AG20443 (cell line): ENCODE measurements around the gene GABRB1.

Experiments used
- DNase-seq: peaks from one replicate; pipeline ENCODE4 v3.0.0; 2012; ENCODE audit warnings: low spot score, mixed read lengths

GABRB1 gene

DNA sequence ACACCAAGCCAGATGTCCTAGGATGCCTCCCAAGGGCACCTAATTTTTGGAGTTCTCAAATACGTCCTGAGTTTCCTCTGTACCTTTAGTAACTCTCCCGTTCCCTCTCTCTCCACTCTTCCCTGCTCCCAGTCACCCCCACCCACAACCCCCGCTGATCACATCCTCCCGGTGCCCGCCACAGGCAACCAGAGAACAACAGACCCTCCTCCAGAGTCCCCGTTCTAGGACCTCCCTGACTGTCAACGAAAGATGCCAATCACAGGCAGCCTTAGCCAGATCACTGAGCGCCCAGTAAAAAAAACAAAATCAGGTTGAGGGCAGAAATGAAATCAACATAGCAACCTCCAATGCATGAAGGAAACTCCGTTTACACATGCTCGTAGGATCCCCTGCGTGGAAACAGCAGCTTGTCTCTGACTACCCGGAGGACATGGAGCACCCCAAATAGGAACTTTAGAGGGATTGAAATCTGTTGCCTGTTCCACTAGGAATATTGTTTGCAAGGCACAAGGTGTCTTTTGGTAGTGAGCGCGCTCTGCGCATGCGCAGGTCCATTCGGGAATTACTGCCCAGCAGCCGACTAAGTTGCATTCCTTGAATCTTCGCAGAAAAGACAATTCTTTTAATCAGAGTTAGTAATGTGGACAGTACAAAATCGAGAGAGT lies at the start of gene GABRB1:
Gene GABRB1, plus strand, starts transcription at position 557 of the 668 bp plus-strand sequence.
- DNase-seq: peak; percentile 56

DNA sequence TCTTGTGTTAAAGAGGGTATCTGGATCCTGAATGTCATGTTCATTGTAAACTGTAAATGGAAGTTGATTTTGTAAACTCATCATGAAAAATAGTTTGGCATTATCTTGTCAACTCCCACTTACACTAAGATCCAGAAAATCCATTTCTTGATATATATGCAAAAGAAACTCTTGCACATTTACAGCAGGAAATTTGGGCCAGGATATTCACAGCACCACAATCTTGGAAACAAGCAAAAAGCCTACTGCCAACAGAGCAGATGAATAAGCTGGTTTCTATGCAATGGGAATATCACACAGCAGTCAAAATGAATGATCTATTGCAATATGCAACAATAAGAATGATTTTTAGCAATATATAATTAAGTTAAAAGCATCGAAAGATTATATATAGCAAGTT lies 46.6 kb upstream of the GABRB1 start:
- no peak for DNase-seq

DNA sequence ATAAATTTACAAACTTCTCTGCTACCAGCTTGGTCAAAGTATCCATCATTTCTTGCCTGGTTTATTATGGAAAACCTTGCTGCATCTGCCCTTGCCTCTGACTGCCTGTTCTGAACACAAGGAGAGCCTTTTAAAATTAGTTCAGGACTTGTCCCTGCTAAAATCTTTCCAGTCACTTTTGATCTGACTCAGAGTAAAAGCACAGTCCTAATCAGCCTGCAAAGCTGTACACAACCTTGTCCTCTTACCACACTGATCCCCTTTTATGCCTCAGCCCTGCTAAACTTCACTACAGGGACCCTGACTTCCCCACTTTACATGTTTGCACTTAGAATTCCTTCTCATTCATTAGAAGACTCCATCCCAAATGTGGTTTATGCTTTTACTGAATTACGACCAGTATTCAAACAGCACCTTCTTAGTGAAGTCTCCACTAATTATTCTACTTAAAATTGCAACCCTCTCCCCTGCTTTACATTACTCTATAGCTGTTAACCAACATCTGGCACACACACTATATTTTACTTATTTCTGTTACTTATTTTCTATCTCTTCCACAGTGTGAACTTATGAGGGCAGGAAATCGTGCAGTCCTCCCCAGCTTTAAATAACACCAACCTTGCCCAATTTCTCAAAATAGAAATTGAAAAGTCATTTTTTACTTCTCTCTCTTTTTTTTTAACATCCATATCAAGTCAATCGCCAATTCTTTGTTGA lies 44.3 kb upstream of the GABRB1 start:
- no peak for DNase-seq

DNA sequence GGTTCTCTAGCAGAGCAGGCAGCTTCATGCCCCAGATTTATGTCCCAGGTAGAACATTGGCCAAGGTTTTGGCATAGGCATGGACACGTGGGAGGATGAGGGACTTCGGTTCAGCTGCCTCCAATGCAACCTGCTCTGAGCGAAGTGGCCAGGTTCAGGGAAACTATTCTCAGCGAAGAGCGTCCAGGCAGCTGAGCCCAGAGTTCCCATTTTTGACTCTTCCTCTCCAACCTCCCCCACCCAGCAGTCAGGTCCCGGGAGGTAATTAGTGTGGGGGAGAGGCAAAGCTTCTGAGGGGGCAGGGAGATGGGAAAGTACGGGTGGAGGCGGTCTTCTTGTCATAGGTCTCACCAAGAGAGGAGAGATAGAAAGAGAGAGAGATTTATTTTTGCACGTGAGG lies 39.0 kb upstream of the GABRB1 start:
- DNase-seq: no peak

DNA sequence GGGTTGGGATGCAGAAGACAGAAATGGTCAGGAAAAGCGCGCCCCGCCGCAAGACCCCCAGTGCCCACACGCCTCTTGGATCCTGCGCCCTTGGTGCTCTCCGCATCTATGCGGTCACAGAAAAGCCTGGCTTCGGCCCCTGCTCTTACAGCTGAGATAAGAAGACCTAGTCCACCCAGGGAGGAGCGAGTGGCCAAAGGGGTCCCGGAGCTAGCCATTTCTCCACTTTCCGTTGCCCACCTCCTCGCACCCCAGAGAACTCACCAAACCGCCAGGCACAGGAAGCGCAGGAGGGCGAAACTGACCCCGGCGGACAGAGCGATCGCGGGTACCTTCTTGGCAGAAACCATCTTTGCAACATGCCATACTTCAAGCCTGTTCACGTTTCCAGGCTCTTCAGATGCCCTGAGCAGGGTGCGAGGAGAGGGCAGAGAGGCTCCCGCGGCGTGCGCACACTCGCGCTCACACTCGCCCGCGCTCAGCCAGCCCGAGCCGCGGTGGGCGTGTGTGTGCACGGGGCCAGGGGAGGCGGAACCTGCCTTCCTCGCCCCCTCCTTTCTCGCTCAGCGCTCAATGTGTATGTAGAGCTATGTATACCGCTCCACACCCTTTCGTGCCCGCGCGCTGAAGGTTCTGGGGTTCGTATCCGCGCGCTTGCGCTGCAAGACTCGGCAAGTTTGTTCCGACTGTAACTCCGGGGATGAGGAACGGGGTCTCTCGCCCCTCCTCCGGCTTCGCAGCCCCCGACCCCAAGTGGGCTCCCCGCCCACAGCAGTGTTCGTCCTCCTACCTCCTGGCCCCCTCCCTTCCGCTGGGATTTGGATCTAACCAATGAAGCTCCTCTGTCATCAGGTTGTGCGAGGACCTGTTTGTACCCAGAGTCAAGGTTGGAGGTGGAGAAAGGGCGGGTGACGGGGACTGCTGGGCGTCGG lies 38.0 kb upstream of the GABRB1 start, which contains the start of gene GABRA4:
Gene GABRA4, minus strand, starts transcription at position 507 of the 932 bp plus-strand sequence. Its CDS starts 157 bp downstream, at position 350.
- DNase-seq: no peak

DNA sequence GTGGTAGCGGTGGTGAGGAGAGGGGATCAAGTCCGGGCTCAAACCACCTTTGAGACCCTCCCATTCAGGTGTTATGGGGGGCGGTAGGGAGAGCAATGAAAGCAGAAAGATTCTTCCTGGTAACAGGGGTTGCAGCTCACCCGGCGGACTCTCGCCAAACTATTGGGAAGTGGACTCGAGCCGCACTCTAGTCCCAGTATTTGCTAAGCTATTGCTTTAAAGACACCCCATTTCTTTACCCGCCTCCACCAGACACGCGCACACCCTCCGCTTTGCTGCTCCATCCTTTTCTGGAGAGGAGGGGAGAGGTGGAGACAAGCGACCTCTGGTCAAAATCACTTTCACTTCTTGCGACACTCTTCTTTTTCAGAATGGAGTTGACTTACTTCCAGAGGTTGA lies 37.4 kb upstream of the GABRB1 start:
- DNase-seq: no peak

DNA sequence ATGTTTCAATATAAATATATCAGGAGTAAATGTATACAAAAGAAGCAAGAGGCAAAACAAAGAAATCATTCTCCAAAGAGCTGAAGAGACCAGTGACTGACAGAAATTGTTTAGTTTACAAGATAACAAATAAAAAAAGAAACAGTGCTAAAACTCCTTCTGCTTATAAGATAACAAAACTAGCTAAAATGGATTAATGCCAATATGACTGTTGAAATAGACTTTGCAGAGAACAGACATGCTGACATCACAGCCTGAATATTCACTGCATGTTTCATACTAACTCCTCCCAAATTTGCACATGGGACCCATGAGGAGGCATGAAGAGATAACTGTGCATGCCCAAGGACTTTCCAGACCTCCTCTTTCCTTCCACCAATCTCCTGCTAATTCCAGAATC lies 31.8 kb upstream of the GABRB1 start:
- DNase-seq: no peak

DNA sequence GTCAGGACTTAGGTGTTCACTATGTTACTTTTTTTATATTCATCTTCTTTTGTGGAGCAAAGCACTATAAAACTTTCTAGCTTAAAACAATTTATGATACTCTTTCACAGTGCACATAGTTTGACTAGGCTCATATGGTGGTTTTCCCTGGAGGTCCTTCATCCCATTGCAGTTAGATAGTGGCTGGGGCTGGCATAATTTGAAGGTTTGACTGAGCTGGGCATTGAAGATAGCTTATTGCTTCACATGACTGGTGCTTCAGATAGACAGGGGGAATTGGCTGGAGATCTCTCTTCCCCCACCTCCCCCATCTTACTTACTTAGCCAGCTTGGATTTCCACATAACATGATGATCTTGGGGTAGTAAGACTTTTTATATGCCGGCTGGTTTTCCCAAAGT lies 31.0 kb upstream of the GABRB1 start:
- no peak for DNase-seq

DNA sequence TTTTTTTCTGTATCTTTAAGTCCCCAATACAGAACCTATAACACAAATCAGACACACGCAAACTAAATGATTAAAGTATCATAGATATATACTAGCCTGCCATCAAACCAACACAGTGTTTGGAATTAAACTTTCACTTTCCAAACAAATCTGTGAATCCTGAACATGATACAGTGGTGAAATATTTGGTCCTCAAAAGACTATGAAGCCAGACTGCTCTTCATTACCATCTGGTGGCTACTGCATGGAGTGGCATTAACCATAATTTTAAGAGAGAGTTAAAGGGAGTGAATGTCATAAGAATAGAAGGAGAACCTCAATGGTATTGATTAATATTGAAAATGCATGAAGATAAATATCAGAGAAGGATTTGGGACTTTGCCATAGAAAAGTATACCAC lies 28.8 kb upstream of the GABRB1 start:
- DNase-seq: no peak

DNA sequence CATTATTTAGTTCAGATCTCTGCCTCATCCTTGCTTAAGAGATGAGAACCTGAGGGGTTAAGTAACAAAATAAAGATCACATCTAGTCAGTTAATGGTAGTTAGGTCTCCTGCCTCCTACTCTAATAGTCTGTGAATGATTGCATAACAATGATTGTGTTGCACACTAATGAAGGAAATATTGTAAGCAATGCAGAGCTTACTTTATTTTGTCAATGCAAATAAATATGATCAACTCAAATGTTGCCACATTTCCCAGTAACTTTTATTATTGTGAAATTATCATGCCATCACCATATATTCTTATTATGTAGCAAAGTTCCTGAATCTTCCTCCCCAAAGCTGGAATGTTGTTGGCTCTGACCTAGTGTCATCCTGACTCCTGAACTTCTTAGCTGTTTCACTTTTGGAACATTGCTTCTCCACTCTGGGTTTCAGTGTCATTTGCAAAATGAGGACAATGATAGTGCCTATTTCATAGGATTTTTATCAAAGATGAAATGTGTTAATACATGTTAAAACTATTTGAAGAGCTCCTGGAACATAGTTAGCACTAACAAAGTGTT lies 20.9 kb upstream of the GABRB1 start:
- no peak for DNase-seq

DNA sequence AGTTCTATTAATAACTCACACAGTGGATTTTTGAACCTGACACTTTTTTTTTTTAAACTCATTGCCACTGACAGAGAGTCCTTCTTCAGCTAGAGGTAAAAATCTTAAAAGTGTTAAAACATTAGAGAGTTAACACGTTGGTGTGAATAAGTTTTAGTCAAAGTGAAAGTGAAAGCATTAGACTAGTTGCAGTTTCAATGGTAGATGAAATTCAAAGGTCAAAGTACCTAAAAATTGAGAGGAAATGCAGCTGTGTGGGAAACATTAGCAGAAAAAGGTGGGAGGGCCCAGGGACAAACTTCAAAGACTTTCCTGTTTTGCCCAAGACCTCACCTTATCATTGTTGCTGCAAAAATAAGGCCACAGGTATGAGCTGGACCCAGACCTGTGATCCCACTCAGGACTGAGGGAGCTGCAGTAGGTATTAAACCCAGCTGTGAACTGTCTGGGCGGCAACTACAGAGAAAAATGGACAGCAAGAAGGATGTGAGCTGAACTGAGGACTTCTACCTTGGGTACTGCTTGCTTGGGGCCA lies 20.4 kb upstream of the GABRB1 start:
- no peak for DNase-seq

DNA sequence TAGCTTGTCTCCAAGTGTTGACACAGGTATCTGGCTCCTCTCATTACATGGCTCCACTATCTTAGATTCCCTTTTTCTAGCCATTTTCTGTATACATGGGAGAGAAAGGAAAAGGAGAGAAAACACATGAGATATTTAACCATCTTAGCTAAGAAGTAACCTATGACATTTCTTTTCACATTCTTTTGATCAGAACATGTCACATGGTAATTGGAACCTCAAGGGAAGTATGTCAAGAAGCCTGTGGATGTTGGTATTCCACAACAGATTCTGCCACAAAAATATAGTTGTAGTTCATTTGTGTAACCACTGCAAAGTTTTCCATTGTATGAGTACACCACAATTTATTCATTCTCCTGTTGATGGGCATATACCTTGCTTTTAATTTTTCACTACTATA lies 18.7 kb upstream of the GABRB1 start:
- DNase-seq: no peak

DNA sequence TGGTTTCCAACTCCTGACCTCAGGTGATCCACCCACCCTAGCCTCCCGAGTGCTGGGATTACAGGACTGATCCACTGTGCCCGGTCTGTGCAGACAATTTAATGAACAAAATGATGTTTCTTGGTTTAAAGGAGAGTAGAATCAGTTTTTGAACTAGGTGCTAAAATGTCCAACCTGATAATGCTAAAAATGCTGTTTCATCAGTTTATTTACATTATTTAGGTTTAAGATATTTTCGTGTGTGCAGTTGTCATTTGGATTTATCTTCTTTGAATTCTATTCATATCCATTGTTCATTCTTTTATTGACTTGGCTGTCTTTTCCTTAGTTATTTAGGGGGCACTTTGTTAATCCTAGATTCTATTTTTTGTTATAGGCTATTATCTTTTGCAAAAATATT lies 18.0 kb upstream of the GABRB1 start:
- DNase-seq: no peak

DNA sequence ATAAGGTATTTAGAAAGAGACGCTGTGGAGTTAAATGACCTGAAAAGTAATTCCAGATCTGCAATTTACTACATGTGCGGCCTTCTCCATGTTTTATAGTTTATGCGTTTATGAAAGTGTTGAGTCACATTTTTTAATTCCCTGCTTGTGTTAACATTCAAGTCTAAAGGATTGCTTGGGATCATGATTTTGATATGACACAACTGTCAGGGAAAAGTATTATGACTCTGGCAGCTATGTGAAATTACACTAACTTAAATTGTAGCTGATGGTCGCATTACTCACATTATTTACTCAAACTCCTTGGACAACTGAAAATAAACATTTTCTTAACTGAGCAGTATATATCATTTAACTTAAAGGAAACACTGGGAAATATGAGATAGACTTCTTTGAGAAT lies 14.3 kb upstream of the GABRB1 start:
- DNase-seq: no peak

DNA sequence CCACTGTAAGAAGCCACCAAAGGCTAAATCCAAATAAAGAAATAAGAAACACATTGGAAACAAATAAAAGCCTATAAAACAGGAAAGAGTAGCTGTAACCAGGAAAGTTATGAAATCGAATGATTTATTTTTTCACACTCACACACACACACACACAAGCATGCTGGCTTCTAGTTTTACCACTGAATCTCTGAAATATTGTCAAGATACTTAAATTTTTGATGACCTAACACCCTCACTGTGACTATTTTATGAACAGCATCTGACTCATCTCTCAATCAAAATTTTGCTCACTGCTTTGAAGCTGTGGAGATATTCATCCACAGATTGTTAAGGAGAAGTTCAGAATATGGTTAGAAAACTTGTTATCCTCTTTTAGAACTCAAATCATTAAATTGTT lies 13.9 kb upstream of the GABRB1 start:
- no peak for DNase-seq

DNA sequence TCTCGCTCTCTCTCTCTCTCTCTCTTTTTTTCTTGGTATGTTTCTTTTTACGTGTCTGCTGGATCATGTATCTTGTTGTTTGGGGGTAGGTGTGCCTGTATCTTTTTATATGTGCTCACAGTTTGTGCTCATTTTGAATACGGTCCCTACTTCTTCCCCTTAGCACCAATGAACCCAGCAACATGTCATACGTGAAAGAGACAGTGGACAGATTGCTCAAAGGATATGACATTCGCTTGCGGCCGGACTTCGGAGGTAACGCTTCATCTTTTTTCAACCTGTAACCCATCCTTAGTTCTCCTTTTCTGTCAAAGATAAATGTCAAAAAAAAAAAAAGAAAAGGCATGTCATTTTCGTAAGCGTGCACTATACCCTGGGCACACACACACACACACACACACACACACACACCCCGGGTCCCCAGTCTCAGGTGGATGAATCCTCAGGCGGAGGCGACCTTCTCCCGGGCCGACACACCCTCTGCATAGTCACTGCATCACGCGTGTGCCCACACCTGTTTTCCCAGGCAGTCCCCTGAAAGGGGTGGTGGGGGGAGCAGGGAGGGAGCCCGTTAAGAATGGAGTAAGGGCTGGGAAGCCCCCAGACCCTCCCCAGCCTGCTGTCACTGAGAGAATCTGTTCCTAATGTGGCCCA lies 511 bp downstream of the GABRB1 start:
- no peak for DNase-seq

DNA sequence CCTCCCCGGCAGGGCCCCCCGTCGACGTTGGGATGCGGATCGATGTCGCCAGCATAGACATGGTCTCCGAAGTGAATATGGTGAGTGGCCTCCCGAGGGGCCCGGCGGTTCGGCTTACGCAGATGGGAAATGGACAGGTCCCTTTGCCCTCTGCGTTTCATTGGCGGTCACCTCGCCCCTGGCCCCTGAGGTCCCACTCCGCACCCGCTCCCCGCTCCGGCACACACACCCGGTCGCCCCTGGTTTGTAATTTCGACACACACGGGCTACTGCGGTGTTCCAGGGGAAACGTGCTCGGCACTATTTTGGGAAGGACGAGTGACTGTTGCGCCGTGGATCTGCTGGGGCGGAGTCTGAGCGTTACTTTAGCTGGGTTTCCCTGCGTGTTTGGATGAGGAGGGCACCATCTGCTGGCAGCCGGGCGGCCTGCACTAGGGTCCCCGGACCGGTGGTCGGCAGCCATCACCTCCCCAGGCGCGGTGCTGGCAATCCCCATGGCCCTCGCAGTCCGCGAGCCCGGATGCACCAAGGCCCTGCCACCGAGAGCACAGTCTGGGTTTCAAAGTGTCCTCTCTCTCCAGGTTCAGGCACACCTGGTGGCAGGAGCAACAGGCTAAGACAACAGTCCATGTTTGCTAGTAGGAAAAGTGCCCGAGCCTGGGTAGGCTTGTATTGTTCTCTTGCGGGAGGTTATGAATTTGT lies 1.2 kb downstream of the GABRB1 start:
- DNase-seq: peak; percentile 45

DNA sequence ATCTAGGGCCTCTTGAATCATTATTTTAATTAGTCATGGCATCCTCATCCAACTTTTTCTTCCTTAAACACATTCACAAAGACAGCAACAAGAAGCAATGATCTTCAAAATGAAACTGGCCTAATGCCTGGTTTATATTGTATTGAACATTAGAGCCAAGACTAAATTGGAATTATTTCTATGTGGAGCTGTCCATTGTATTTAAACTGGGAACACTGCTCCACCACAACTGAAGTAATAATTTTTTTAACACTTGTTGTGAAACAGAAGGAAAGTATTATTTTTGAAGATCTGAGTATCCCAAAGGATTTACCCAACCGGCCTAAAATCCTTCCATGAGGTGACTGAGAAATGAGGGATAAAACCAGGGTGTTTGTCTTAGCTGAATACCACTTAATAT lies 6.9 kb downstream of the GABRB1 start:
- DNase-seq: no peak

DNA sequence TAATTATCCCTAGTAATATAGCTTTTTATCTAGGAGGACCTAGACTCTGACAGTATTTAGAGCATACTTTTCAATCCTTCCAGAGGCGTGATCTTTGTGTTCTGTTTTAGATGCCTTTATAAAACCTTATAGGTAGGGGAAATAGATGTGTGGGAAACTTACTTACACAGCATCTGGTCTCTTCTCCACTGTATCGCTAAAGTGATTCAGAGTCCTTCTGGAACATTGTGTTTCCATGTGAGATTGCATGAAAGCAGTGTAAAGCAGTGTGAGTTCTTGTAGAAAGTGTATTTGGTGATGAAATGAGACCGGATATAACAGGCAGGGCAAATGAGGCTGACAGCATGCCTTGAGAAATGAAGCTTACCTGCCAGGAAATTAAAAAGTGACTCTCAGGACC lies 9.5 kb downstream of the GABRB1 start:
- DNase-seq: no peak

DNA sequence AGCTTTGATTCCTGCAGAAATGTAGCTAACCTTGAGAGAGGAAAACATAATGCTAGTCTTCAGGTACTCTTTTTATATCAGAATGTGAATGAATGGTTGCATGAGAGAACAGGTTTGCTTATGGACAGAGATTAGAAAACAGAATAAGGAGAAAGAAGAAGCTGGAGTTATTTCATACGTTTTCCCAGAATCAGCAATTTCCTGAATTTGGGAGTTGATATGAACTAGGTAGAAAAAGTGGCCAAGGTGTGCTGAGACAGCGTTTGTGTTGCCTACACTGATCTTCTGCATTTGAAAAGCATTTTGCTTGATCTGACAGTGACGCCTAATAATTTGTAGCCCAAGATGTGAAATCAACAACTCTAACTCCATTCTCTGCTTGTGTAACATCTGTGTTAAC lies 12.5 kb downstream of the GABRB1 start:
- DNase-seq: no peak

DNA sequence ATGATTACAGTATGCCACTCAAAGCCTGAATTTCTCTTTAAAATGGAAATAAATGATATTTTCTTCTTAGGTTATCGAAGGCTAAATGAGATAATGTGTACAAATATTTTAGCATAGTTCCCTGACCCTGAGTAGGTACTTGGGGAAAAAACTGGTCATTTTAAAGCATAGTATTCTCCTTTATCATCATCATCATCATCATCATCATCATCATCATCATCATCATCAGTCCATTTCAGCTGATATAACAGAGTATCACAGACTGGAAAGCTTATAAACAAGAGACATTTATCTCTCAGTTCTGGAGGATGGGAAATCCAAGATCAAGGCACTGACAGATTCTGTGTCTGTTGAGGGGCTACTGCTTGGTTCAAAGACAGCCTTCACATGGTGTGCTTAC lies 13.9 kb downstream of the GABRB1 start:
- no peak for DNase-seq
